Renal cortical epithelial cell (primary cell): ENCODE results near the gene SETDB2. TPM values are rescaled to one million over a fixed set of nuclear protein-coding genes. Genes with fewer than 3 reads are reported as not detected.
A peak's percentile ranks its signal among the peaks of the same experiment; 100 is the strongest.

Source experiments
- DNase-seq: peaks from one replicate; pipeline ENCODE4 v3.0.0-alpha.2; 2011; ENCODE audit warnings: low read depth
- total RNA-seq: library from RNA; depleted of rRNA; stranded (reverse); fragments of >200 nt; gene quantifications from 2 replicates; pipeline ENCODE4 v1.2.3, GENCODE V29; 2014

Gene SETDB2, protein sequence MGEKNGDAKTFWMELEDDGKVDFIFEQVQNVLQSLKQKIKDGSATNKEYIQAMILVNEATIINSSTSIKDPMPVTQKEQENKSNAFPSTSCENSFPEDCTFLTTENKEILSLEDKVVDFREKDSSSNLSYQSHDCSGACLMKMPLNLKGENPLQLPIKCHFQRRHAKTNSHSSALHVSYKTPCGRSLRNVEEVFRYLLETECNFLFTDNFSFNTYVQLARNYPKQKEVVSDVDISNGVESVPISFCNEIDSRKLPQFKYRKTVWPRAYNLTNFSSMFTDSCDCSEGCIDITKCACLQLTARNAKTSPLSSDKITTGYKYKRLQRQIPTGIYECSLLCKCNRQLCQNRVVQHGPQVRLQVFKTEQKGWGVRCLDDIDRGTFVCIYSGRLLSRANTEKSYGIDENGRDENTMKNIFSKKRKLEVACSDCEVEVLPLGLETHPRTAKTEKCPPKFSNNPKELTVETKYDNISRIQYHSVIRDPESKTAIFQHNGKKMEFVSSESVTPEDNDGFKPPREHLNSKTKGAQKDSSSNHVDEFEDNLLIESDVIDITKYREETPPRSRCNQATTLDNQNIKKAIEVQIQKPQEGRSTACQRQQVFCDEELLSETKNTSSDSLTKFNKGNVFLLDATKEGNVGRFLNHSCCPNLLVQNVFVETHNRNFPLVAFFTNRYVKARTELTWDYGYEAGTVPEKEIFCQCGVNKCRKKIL
- 5.7 and 12.0 TPM in 2 replicates for total RNA-seq

GRCh38 chr13:49443704-49444523, at the start of gene SETDB2, which contains the start of gene CAB39L:
TSS of gene SETDB2 (plus strand) at chr13:49444274. CDS start at chr13:49451894, 7,620 bp downstream.
TSS of gene CAB39L (minus strand) at chr13:49444064. CDS start at chr13:49382910, 61,154 bp downstream.
- peak; percentile 97 for DNase-seq

DNA sequence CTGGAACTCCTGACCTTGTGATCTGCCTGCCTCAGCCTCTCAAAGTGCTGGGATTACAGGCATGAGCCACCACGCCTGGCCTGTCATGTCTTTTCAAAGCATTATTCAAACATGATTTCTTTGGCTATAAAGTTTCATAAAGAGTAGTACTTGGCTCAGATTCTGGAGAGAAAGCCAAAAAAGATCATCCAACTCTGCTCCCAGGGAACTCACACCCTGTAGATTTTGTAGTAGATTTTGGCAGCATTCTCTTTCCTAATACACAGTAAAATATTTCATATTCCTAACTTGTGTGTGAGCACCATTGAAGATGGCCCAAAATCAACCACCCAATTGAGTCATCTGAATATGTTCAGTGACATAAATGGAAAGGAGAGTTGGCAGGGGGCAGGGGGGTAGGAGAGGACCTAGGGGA, 48.6 kb upstream of the SETDB2 start:
- DNase-seq: no peak

DNA sequence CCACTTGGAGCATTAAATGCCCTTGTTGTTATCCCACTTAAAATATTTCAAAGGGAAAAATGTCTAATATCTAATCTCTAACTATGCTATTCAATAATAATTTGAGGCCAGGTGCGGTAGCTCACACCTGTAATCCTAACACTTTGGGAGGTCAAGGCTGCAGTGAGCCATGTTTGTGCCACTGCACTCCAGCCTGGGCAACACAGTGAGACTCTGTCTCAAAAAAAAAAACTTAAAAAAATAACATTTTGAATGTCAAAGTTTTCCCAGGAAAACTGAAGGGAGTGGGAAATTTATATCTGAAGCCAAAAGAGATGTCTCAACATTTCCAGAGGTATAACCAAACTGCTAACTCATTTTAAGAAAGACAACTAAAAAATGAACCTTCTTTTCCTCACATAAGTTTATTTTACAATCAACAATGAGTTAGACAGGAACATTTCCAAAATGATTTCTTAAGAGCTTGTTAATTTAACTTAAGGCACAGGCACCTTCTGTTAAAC, 48.1 kb upstream of the SETDB2 start:
- DNase-seq: no peak

GRCh38 chr13:49399801-49400472, 44.1 kb upstream of the SETDB2 start:
- DNase-seq: peak; percentile 29

DNA sequence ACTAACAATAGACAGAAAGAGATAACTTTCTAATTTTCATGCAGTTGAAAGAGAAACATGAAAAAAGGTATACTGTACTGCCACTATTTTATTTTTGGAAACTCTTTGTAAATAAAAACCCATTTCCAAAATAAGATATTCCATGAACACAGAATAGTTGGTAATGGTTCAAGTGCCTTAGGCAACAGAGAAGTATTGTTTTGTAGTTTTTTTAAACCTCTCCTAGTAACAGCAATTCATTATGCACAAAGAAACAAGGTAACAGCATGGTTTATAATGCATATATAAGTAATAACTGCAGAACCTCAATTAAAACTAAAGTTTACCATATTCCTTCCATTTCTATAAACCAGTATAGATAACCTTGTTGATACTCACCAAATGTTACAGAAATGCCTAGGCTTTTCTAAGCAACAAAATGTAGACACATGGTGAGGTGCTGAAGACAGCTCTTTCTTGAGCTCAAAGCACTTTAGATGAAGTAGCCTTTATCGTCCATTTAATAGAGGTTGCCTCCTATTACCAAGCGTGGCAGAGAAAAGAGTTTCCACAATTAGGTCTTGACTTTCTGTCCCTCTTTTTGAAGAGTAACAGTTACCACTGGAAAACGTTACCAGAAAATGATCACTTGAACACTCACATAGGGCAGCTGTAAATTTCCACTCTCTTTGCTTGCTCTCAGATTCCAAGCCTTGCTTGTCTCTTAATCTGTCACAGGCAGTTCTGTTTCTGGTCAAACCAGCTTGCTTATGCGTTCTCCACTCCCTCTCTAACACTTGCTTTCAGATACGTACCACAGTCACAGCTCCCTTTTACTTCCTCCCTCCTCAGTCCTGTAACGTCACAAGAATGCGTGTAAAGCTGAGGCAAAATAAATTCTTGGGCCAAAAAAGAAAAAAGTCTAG, 43.1 kb upstream of the SETDB2 start:
- peak; percentile 60 for DNase-seq

GRCh38 chr13:49403996-49404702, 39.9 kb upstream of the SETDB2 start:
- DNase-seq: no peak

GRCh38 chr13:49404703-49405020, 39.4 kb upstream of the SETDB2 start:
- no peak for DNase-seq

DNA sequence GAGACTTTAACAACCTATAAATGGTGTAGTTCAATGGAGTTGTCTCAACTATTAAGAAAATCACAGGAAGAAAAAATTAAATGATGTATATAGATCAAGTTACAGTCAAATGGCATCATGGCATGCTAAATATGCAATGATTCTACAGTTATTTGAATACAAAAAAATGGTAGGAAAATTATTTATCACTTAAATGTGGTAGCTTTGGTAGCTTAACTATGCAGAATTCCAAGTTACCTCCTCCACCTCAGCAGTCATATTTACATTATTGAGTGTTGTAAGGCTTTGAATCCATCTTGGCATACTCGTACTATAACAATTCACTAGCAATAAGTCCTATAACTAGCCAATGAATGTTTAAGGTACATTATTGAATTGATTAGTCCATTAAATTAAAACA, 37.0 kb upstream of the SETDB2 start:
- no peak for DNase-seq

- no peak for DNase-seq
Measured at GRCh38 chr13:49407936-49408335, 36.1 kb upstream of the SETDB2 start.

GRCh38 chr13:49409008-49409407, 35.1 kb upstream of the SETDB2 start:
- no peak for DNase-seq

DNA sequence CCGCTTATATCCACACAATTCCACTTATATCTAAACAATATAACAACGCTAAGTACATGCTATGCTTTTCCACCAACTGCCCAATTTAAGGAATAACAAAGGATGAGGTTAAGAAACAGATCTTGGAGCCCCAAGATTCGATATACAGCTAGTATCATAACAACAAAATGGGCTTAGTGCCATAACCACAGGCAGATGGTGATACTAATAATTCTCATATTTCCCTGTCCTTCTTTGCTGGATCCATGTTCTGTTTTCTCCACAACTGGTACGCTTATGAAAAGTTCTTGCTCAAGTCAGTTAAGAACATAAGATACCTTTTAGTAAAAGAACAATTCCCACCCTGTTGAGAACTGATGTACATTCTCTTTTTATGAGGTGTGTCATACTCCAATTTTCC, 34.1 kb upstream of the SETDB2 start:
- no peak for DNase-seq

DNA sequence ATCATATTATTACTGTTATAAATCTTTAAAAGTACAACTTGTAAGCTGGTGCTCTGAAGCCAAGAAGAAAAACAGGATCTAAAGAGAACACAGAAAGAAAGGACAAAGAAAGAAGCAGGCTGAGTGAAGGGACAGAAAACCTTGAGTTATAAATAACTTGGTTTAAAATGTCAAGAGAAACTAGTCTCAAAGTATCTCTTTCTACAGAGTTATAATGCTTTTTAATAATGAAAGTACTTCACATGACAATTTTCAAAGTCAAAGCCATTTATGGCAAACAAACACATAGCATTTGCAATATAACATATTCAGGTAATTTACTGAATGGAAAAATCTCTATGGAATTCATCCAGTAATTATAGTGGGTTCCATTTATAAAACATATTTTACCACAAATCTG, 33.6 kb upstream of the SETDB2 start:
- no peak for DNase-seq

GRCh38 chr13:49411353-49411752, 32.7 kb upstream of the SETDB2 start:
- DNase-seq: no peak

GRCh38 chr13:49412749-49413148, 31.3 kb upstream of the SETDB2 start:
- DNase-seq: no peak

GRCh38 chr13:49417161-49417560, 26.9 kb upstream of the SETDB2 start:
- no peak for DNase-seq

DNA sequence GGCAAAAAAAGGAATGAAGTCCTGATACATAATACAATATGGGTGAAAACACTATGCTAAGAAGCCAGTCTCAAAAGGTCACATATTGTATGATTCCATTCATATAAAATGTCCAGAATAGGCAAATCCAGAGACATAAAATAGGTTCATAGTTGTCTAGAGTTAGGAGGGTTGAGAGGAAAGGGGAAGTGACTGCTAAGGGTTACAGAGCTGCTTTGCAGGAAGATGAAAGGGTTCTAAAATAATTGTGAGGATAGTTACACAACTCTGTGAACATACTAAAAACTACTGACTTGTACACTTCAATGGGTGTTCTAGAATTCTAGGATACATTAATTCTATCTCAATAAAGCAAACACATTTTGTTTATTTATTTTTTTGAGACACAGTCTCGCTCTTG, 25.9 kb upstream of the SETDB2 start:
- DNase-seq: no peak

- DNase-seq: peak; percentile 44
Measured at GRCh38 chr13:49419276-49419675, 24.8 kb upstream of the SETDB2 start.

- no peak for DNase-seq
Measured at GRCh38 chr13:49421391-49421790, 22.7 kb upstream of the SETDB2 start.

- DNase-seq: no peak
Measured at GRCh38 chr13:49424011-49424560, 20.0 kb upstream of the SETDB2 start.
